Measurements from ENCODE around the gene GPR32.
"Not testable (repeated sequence)": the region's sequence is repeated elsewhere in the genome, so short reads cannot be mapped to it uniquely, and the experiment has no call there.

GPR32 gene

DNA sequence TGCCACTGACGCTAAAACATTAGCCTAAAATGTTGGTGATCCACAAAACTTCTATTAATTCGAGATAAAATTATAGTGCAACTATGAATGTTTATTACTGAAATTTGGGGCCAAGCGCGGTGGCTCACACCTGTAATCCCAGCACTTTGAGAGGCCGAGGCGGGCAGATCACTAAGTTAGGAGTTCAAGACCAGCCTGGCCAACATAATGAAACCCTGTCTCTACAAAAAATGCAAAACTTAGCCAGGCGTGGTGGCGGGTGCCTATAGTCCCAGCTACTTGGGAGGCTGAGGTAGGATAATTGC lies 13.5 kb downstream of the GPR32 start:
- DNase-seq (ENCODE audit: low read depth) = not testable (repeated sequence)

DNA sequence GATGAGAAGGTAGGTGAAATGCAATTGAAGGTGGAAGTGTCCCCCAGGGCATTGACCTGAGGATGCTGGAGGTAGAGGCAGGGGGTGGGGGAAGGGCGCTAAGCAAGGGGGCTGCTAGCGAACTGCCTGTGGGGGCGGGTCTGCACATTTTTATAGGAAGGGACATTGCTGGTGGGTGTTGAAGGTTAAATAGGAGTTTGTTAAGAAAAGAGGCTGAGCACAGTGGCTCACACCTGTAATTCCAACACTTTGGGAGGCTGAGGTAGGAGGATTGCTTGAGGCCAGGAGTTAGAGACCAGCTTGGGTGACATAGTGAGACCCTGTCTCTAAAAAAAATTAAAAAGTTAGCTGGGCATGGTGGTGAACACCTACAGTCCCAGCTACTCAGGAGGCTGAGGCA lies 14.4 kb downstream of the GPR32 start:
- DNase-seq (ENCODE audit: low read depth) = no peak

DNA sequence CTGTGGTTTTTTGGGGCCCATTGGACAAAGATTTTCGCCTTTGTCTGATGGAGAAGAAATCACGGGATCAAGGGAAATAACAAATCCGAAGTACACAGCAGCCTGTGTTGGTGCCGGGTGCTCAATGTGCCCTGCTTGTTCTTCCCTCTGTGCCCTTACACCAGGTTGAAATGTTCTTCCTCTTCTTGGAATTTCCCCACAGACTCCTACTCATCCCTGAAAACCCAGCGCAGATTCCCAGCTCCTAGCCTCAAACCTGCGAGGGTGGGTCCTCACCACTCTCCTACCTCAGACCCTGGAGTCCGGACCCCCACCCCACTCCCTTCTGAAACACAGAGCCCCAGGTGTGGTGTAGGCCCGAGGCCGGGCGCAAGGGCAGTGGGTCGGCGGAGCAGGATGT lies 15.1 kb downstream of the GPR32 start:
- DNase-seq (ENCODE audit: low read depth) = no peak

GRCh38 chr19:50790396-50790795 lies 20.1 kb downstream of the GPR32 start, which contains the start of gene ACP4:
Gene ACP4 (plus strand): TSS chr19:50790415. CDS start chr19:50790415, 0 bp downstream.
- DNase-seq (ENCODE audit: low read depth) = no peak

- no peak for DNase-seq (ENCODE audit: low read depth)
These were observed 20.7 kb downstream of the GPR32 start for GRCh38 chr19:50790922-50791467.

GRCh38 chr19:50791594-50792271 lies 21.5 kb downstream of the GPR32 start:
- DNase-seq (ENCODE audit: low read depth) = no peak

- DNase-seq (ENCODE audit: low read depth) = no peak
These were observed 22.3 kb downstream of the GPR32 start for GRCh38 chr19:50792272-50793250.

DNA sequence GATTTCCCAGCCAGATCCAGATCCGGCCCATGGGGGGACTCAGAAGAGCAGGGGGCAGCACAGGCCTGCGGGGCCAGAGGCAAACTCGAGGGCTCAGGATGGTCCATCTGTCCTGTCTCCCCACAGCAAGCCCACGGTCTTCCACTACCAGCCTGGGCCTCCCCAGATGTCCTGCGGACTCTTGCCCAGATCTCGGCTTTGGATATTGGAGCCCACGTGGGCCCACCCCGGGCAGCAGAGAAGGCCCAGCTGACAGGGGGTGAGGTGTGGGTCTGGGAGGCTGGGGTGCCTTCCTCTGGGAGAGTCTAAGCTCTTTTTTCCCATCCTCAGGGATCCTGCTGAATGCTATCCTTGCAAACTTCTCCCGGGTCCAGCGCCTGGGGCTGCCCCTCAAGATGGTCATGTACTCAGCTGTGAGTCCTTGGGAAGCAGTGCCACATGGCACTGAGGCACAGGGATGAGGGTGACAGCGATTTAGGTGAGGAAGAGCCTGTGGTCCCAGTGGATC lies 23.3 kb downstream of the GPR32 start:
- no peak for DNase-seq (ENCODE audit: low read depth)

- DNase-seq (ENCODE audit: low read depth) = no peak
These were observed 24.0 kb downstream of the GPR32 start for GRCh38 chr19:50794074-50794875.

DNA sequence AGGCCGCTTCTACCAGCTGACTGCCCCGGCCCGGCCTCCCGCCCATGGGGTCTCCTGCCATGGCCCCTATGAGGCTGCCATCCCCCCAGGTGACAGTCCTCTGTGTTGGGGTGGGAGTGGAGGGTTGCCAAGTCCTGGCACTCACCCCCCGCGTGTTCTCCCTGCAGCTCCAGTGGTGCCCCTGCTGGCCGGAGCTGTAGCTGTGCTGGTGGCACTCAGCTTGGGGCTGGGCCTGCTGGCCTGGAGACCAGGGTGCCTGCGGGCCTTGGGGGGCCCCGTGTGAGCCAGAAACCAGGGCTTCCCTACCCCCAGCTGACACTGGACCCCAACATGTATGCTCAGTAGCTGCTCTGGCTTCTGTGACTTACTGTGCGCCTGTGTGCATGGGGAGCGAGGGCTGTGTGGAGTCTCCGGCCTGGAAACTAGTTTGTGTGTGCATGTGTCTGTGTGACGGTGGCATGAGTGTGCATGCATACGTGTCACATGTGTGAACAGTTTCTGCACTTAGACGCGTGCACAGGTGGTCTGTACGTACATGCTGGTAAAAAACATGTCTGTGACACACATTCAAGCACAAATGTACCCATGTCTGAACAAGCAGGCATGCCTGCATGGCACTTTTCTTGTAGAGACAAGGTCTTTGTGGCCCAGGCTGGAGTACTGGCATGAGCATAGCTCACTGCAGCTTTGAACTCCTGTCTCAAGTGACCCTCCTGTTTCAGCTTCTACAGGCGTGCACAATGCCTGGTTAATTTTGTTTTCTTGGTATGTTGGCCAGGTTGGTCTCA lies 24.8 kb downstream of the GPR32 start:
- DNase-seq (ENCODE audit: low read depth) = no peak

GRCh38 chr19:50795664-50796073 lies 25.4 kb downstream of the GPR32 start:
- no peak for DNase-seq (ENCODE audit: low read depth)

- DNase-seq (ENCODE audit: low read depth) = no peak
These were observed 25.9 kb downstream of the GPR32 start for GRCh38 chr19:50796128-50796633.

GRCh38 chr19:50796634-50797428 lies 26.6 kb downstream of the GPR32 start:
- no peak for DNase-seq (ENCODE audit: low read depth)

GRCh38 chr19:50797429-50797780 lies 27.1 kb downstream of the GPR32 start:
- DNase-seq (ENCODE audit: low read depth) = no peak

DNA sequence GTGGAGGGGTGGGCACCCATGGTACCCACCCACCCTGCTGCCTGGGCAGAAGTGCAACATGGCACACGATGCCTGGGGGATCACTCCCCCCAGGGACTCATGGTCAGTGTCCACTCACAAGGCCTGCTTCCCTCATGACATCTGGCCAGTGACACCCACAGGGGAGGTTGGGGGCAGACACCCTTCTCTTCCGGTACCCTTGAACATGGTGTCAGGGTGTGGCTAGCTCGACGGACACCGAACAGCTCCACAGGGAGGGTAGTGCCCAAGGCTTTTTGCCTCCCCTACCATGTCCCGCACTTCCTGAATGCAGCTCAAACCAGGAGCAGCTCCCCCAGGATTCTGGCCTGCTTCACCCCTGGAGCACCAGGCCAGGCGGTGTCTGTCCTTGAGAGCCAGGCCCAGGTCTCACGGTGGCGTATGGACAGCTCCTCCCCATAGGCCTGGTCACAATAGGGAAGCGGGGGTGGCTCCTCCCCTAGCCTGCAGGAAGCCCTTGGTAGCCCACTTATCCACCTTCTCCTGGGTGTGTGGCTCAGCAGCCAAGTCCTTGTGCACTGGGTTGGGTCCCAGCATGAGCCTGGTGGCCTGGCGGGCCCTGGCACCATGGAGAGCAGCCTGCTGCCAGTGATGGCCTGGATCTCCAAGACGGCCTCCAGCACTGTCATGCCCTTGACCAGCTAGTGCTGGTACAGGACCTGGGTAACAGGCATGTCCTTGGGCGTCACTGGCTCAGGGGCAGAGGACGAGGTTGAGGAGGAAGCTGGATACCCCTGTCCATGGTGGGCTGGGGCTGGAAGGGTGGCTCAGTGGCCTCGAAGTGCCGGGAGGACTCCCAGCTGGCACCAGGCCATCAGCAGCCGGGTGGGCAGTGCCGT lies 27.8 kb downstream of the GPR32 start:
- DNase-seq (ENCODE audit: low read depth) = no peak

DNA sequence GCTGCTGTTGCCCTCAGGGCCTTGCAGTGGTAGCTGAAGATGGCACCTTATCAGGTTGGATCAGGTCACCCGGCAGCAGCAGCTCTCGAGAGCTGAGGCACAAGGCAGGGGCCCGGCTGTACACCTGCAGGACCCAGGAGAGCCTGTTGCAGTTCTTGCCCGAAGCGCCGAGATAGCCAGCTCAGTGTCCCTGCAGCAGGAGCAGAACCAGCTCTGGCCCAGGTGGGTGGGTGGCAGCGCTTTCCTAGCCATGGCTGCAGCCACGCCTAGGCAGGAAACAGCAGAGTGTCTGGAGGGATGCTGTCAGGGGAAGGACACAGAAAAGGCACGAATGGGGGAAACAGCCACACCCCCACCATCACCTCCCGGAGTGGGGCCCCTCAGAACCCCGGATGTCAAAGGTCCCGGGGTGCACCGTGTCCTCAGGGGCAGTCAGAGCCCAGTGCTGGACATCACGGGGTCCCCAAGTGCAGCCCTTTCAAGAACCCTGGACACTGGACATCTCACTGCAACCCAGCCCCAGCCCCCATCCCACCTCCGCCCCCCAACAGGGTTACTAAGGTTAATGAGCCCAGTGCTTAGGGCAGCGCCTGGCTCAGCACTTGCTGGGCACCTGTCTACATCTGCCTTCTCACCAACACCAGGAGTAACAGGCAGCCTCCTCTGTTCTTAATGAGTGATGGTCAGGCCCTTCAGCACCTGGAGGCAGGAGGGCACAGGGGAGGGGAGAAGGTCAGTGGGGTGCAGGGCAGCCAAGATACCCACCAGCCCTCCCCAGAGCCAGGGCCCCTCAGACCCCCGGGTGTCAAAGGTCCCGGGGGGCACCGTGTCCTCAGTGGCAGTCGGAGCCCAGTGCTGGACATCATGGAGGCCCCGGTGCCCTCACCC lies 28.6 kb downstream of the GPR32 start:
- no peak for DNase-seq (ENCODE audit: low read depth)

- no peak for DNase-seq (ENCODE audit: low read depth)
These were observed 29.2 kb downstream of the GPR32 start for GRCh38 chr19:50799547-50799851.

DNA sequence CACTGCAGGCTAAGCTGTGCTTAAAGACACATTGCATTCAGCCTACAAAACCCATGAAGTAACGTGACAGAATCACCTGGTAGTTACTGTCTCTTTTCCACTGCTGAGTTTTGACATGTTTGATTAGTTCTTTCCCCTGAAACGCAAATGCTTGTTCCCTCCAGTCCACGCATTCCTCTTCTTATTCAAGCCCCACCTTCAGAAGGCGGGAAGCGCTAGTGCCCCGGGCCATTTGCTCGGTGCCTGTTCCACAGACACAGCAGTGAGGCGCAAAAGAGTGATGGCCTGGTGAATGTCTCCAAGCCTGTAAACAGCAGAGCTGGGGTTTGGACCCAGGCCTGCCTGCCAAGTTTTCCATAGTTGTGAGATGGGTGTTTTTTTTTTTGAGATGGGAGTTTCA lies 30.8 kb downstream of the GPR32 start:
- no peak for DNase-seq (ENCODE audit: low read depth)

Data from T-helper 22 cell (primary cell).